Stimulated activated CD4-positive, alpha-beta T cell treated with anti-CD3 and anti-CD28 coated beads, Interleukin-1b, Interleukin-23, amount 100 ng/mL, for 24 hours (primary cell): ENCODE data around the gene SRC.

Source experiments
- DNase-seq, 4 experiments: peaks; one replicate each; pipeline ENCODE4 v3.0.0-alpha.2; 2020; ENCODE audit warnings: low read depth in 4 of 4, low spot score in 1 of 4

SRC gene

GRCh38 chr20:37423545-37423944 lies 77.6 kb downstream of the SRC start:
- no peak for DNase-seq

- DNase-seq, result no peak
Measured at GRCh38 chr20:37424062-37424851, 78.3 kb downstream of the SRC start.

- no peak for DNase-seq
Measured at GRCh38 chr20:37425103-37425625, 79.2 kb downstream of the SRC start.

- DNase-seq, result no peak
Measured at GRCh38 chr20:37426106-37426505, 80.2 kb downstream of the SRC start.

GRCh38 chr20:37426978-37427377 lies 81.0 kb downstream of the SRC start:
- no peak for DNase-seq

- no peak for DNase-seq
Measured at GRCh38 chr20:37430044-37430443, 84.1 kb downstream of the SRC start.

GRCh38 chr20:37430778-37431460 lies 85.0 kb downstream of the SRC start:
- DNase-seq, result no peak

GRCh38 chr20:37431786-37432185 lies 85.8 kb downstream of the SRC start:
- no peak for DNase-seq

GRCh38 chr20:37432606-37433005 lies 86.7 kb downstream of the SRC start:
- no peak for DNase-seq

GRCh38 chr20:37435607-37436006 lies 89.7 kb downstream of the SRC start:
- no peak for DNase-seq

GRCh38 chr20:37436527-37437186 lies 90.7 kb downstream of the SRC start:
- DNase-seq, result no peak

- no peak for DNase-seq
Measured at GRCh38 chr20:37437676-37438075, 91.7 kb downstream of the SRC start.

- no peak for DNase-seq
Measured at GRCh38 chr20:37438464-37439222, 92.7 kb downstream of the SRC start.

- no peak for DNase-seq
Measured at GRCh38 chr20:37439223-37439933, 93.4 kb downstream of the SRC start.

- DNase-seq, result no peak
Measured at GRCh38 chr20:37441023-37441422, 95.1 kb downstream of the SRC start.

- DNase-seq, result no peak
Measured at GRCh38 chr20:37442547-37442946, 96.6 kb downstream of the SRC start.

- DNase-seq, result no peak
Measured at GRCh38 chr20:37442986-37443385, 97.0 kb downstream of the SRC start.

- DNase-seq, result no peak
Measured at GRCh38 chr20:37443596-37443995, 97.7 kb downstream of the SRC start.

GRCh38 chr20:37445041-37445440 lies 99.1 kb downstream of the SRC start:
- DNase-seq, result no peak

GRCh38 chr20:37446286-37447032 lies 100.5 kb downstream of the SRC start:
- DNase-seq, result no peak
